HG03103 (cell line): ENCODE measurements around the gene SPTBN1.

ENCODE experiments used
- ATAC-seq: cut with Tn5 transposase; IDR thresholded peaks from one replicate; pipeline ENCODE4 v1.9.1; 2021; ENCODE audit warnings: low read depth; ENCODE audit not compliant: unreplicated experiment

The SPTBN1 gene

GRCh38 chr2:54455563-54456361 is at the start of gene SPTBN1:
Gene SPTBN1, plus strand, starts transcription at chr2:54456327. Its CDS starts 70,092 bp downstream, at chr2:54526419.
- ATAC-seq = no peak

- no peak for ATAC-seq
Observed at GRCh38 chr2:54407693-54408092, 48.4 kb upstream of the SPTBN1 start.

GRCh38 chr2:54408288-54408687 is 47.8 kb upstream of the SPTBN1 start:
- ATAC-seq = no peak

- ATAC-seq = no peak
Observed at GRCh38 chr2:54409752-54410151, 46.4 kb upstream of the SPTBN1 start.

- ATAC-seq = no peak
Observed at GRCh38 chr2:54411801-54412354, 44.2 kb upstream of the SPTBN1 start.

- ATAC-seq = no peak
Observed at GRCh38 chr2:54416166-54416813, 39.8 kb upstream of the SPTBN1 start.

- ATAC-seq = no peak
Observed at GRCh38 chr2:54416938-54417337, 39.2 kb upstream of the SPTBN1 start.

- no peak for ATAC-seq
Observed at GRCh38 chr2:54417577-54417976, 38.5 kb upstream of the SPTBN1 start.

GRCh38 chr2:54419388-54419787 is 36.7 kb upstream of the SPTBN1 start:
- ATAC-seq = no peak

GRCh38 chr2:54419855-54420523 is 36.1 kb upstream of the SPTBN1 start:
- ATAC-seq = no peak

GRCh38 chr2:54420524-54421172 is 35.5 kb upstream of the SPTBN1 start:
- no peak for ATAC-seq

- ATAC-seq = no peak
Observed at GRCh38 chr2:54422072-54422581, 34.0 kb upstream of the SPTBN1 start.

GRCh38 chr2:54423213-54423612 is 32.9 kb upstream of the SPTBN1 start:
- no peak for ATAC-seq

- ATAC-seq = no peak
Observed at GRCh38 chr2:54424555-54425163, 31.5 kb upstream of the SPTBN1 start.

- ATAC-seq = no peak
Observed at GRCh38 chr2:54428108-54428831, 27.9 kb upstream of the SPTBN1 start.

GRCh38 chr2:54429054-54429453 is 27.1 kb upstream of the SPTBN1 start:
- no peak for ATAC-seq

- ATAC-seq = no peak
Observed at GRCh38 chr2:54429811-54430551, 26.1 kb upstream of the SPTBN1 start.

GRCh38 chr2:54430649-54431048 is 25.5 kb upstream of the SPTBN1 start:
- no peak for ATAC-seq
